ENCODE results near the gene TGFA. TPM values are rescaled to one million over a fixed set of nuclear protein-coding genes. Genes with fewer than 3 reads are reported as not detected.

The TGFA gene
- total RNA-seq, 1 experiment from 2014 or later = 1.7 TPM

GRCh38 chr2:70503896-70504295, 49.7 kb downstream of the TGFA start:
- no TSS peak for BruUV-seq (replicated peaks)
- POLR2A ChIA-PET = no interaction called here

DNA sequence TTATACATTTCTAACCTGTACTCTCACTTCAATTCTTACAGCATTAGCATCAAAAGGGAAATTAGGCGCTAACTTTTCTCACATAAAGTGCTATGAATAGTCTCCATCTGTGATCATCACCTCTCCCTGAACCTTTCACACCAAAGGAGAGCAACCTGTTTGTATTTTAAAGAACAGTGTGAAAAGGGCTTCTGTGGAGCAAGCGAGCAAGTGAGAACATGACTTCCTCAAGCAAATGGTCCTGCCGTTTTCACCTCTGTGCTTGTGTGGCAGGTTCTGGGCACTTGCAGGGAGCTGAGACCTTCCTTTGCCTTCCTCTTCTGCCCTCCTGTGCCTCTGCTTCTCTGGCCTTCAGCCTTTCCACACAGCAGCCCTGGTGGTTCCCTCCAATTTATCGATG, 51.9 kb downstream of the TGFA start:
- Histone ChIP-seq H3K4me1 (ENCODE audit: control insufficient read depth, insufficient read depth, low read length) (no peaks in the 10 kb centered on the region), H3K36me3 (ENCODE audit: control insufficient read depth, insufficient read depth, low read length) (no peaks in the 10 kb centered on the region), H3K27ac (ENCODE audit: low read length) (no peak overlapping the region), H3K4me3 (ENCODE audit: low read depth in 2 of 2, low read length in 2 of 2) (no peak overlapping the region), H3K27me3 (ENCODE audit: control insufficient read depth, insufficient read depth, low read length) (peaks cover 5% of the 10 kb centered on the region), H3K9me3 (ENCODE audit: control insufficient read depth, insufficient read depth, low read depth, low read length) (no peaks in the 10 kb centered on the region)
- CTCF ChIA-PET = no interaction called here
- TF ChIP-seq TCF7L2 (IDR thresholded peaks at IDR 0.05; ENCODE audit: low read depth, low read length) (no peak), SIN3A (IDR thresholded peaks at IDR 0.05; ENCODE audit: borderline replicate concordance, insufficient read depth, low read depth, low read length) (no peak), POLR2AphosphoS5 (IDR thresholded peaks at IDR 0.05; ENCODE audit: low read depth, low read length) (no peak)
- TF ChIP-seq, protein P1, sequence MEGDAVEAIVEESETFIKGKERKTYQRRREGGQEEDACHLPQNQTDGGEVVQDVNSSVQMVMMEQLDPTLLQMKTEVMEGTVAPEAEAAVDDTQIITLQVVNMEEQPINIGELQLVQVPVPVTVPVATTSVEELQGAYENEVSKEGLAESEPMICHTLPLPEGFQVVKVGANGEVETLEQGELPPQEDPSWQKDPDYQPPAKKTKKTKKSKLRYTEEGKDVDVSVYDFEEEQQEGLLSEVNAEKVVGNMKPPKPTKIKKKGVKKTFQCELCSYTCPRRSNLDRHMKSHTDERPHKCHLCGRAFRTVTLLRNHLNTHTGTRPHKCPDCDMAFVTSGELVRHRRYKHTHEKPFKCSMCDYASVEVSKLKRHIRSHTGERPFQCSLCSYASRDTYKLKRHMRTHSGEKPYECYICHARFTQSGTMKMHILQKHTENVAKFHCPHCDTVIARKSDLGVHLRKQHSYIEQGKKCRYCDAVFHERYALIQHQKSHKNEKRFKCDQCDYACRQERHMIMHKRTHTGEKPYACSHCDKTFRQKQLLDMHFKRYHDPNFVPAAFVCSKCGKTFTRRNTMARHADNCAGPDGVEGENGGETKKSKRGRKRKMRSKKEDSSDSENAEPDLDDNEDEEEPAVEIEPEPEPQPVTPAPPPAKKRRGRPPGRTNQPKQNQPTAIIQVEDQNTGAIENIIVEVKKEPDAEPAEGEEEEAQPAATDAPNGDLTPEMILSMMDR (IDR thresholded peaks at IDR 0.05) = no peak
- TF ChIP-seq, protein P2, sequence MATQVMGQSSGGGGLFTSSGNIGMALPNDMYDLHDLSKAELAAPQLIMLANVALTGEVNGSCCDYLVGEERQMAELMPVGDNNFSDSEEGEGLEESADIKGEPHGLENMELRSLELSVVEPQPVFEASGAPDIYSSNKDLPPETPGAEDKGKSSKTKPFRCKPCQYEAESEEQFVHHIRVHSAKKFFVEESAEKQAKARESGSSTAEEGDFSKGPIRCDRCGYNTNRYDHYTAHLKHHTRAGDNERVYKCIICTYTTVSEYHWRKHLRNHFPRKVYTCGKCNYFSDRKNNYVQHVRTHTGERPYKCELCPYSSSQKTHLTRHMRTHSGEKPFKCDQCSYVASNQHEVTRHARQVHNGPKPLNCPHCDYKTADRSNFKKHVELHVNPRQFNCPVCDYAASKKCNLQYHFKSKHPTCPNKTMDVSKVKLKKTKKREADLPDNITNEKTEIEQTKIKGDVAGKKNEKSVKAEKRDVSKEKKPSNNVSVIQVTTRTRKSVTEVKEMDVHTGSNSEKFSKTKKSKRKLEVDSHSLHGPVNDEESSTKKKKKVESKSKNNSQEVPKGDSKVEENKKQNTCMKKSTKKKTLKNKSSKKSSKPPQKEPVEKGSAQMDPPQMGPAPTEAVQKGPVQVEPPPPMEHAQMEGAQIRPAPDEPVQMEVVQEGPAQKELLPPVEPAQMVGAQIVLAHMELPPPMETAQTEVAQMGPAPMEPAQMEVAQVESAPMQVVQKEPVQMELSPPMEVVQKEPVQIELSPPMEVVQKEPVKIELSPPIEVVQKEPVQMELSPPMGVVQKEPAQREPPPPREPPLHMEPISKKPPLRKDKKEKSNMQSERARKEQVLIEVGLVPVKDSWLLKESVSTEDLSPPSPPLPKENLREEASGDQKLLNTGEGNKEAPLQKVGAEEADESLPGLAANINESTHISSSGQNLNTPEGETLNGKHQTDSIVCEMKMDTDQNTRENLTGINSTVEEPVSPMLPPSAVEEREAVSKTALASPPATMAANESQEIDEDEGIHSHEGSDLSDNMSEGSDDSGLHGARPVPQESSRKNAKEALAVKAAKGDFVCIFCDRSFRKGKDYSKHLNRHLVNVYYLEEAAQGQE (IDR thresholded peaks at IDR 0.05; ENCODE audit: insufficient read depth in 1 of 2, low read depth in 2 of 2, low read length in 1 of 2) = no peak
- POLR2A ChIA-PET = no interaction called here
- intact Hi-C loops (cut with micrococcal nuclease; ENCODE audit: unreplicated experiment) = no loop called here
- in situ Hi-C loops (cut with HindIII; ENCODE audit: low pct_unique_long_range_greater_than_20kb, low sequenced_read_pairs) = no loop called here
- BruUV-seq (replicated peaks) = no TSS peak
- ATAC-seq (no peak), DNase-seq (ENCODE audit: low read depth, low spot score) (no peak)

More at GRCh38 chr2:70503896-70504295, 49.7 kb downstream of the TGFA start:
- in situ Hi-C loops (cut with HindIII; ENCODE audit: low pct_unique_long_range_greater_than_20kb, low sequenced_read_pairs) = no loop called here
- DNase-seq (ENCODE audit: low read depth, low spot score) (no peak), ATAC-seq (no peak)
- H3K4me1 ChIP-seq (ENCODE audit: control insufficient read depth, insufficient read depth, low read length) = no peaks in the 10 kb centered on the region
- TF ChIP-seq, protein P1 (IDR thresholded peaks at IDR 0.05) = no peak
- TF ChIP-seq POLR2AphosphoS5 (IDR thresholded peaks at IDR 0.05; ENCODE audit: low read depth, low read length) (no peak), TCF7L2 (IDR thresholded peaks at IDR 0.05; ENCODE audit: low read depth, low read length) (no peak), SIN3A (IDR thresholded peaks at IDR 0.05; ENCODE audit: borderline replicate concordance, insufficient read depth, low read depth, low read length) (no peak)
- TF ChIP-seq, protein P2 (IDR thresholded peaks at IDR 0.05; ENCODE audit: insufficient read depth in 1 of 2, low read depth in 2 of 2, low read length in 1 of 2) = no peak
- H3K4me3 ChIP-seq (ENCODE audit: low read depth in 2 of 2, low read length in 2 of 2) = no peak overlapping the region
- no peak overlapping the region for H3K27ac ChIP-seq (ENCODE audit: low read length)
- CTCF ChIA-PET = no interaction called here
- H3K36me3 ChIP-seq (ENCODE audit: control insufficient read depth, insufficient read depth, low read length) = no peaks in the 10 kb centered on the region
- no peaks in the 10 kb centered on the region for H3K9me3 ChIP-seq (ENCODE audit: control insufficient read depth, insufficient read depth, low read depth, low read length)
- intact Hi-C loops (cut with micrococcal nuclease; ENCODE audit: unreplicated experiment) = no loop called here
- H3K27me3 ChIP-seq (ENCODE audit: control insufficient read depth, insufficient read depth, low read length) = peaks cover 2% of the 10 kb centered on the region; the same call in 1 of the 2 replicates
